HCT116 (cell line): Measurements from ENCODE around the gene DDR1. TPM values are rescaled to one million over a fixed set of nuclear protein-coding genes. Genes with fewer than 3 reads are reported as not detected.
A peak's percentile ranks its signal among the peaks of the same experiment; 100 is the strongest.

Experiments
- ATAC-seq: fragments of 200-7000 bp; cut with Tn5 transposase; 2 replicates; pipeline ENCODE4 v1.9.1; 2020; ENCODE audit warnings: mild to moderate bottlenecking, moderate library complexity
- BruUV-seq: library from RNA; stranded (reverse); fragments of 400-500 nt; replicated peaks from 2 replicates; lab custom pipeline; 2021; lab: Mats Ljungman, UMichigan
- CTCF ChIA-PET: fragments of 300-600 bp; sonication (Branson Sonifier 250); formaldehyde crosslinking; loops from one replicate; lab custom pipeline; 2021; ENCODE audit warnings: antibody characterized with exemption; lab: Charles Lee
- POLR2A ChIA-PET: fragments of 300-600, 350-600 bp; sonication (Branson Sonifier 250); formaldehyde crosslinking; loops from one replicate; lab custom pipeline; 2021; ENCODE audit warnings: antibody characterized with exemption; lab: Charles Lee
- RAD21 ChIA-PET, 2 experiments: fragments of 300-600 bp; sonication (Branson Sonifier 250); formaldehyde crosslinking; loops; one replicate each; lab custom pipeline; 2023; ENCODE audit warnings: low total read pairs in 2 of 2; ENCODE audit not compliant: uncharacterized antibody in 2 of 2, unreplicated experiment in 2 of 2, low non-redundant PET in 1 of 2; lab: Charles Lee
- DNase-seq: peaks from one replicate; pipeline ENCODE4 v3.0.0-alpha.2; 2010; ENCODE audit warnings: low read depth, low spot score
- H2AFZ ChIP-seq: fragments of 200-600 bp; shearing (Covaris generic), sonication (generic); 2 replicates; pipeline ENCODE4 v1.6.1; 2017; ENCODE audit warnings: low read depth, mixed run types, mixed read lengths, antibody characterized with exemption, low read length; ENCODE audit not compliant: poor library complexity, severe bottlenecking
- H3K27ac ChIP-seq: 2 replicates; pipeline ENCODE4 v1.5.1; 2012; ENCODE audit warnings: low read depth, low read length
- H3K27me3 ChIP-seq: fragments of 200-600 bp; sonication (generic); 2 replicates; pipeline ENCODE4 v1.6.1; 2016; ENCODE audit warnings: mixed run types, low read length, mixed read lengths; ENCODE audit not compliant: insufficient read depth
- H3K36me3 ChIP-seq, 2 experiments: fragments of 200-500 bp in 1 of 2; fragments of 200-600 bp in 1 of 2; sonication (Bioruptor generic) in 1 of 2; sonication (generic) in 1 of 2; 2 replicates each; pipeline versions ENCODE4 v1.5.1 to v1.6.1; 2014 to 2016; ENCODE audit warnings: low read length in 2 of 2, inconsistent platforms in 1 of 2, mixed read lengths in 1 of 2, mixed run types in 1 of 2; ENCODE audit not compliant: insufficient read depth in 2 of 2, control insufficient read depth in 1 of 2
- H3K4me1 ChIP-seq, 2 experiments: fragments of 200-600 bp in 1 of 2; sonication (generic) in 1 of 2; 2 replicates each; pipeline versions ENCODE4 v1.5.1 to v1.6.1; 2012 to 2017; ENCODE audit warnings: low read length in 2 of 2, inconsistent platforms in 1 of 2, mild to moderate bottlenecking in 1 of 2, mixed read lengths in 1 of 2, mixed run types in 1 of 2, moderate library complexity in 1 of 2; ENCODE audit not compliant: insufficient read depth in 2 of 2, control insufficient read depth in 1 of 2
- H3K4me2 ChIP-seq: fragments of 200-600 bp; sonication (generic); 2 replicates; pipeline ENCODE4 v1.6.1; 2017; ENCODE audit warnings: mixed run types, low read length, mixed read lengths
- H3K4me3 ChIP-seq, 2 experiments: fragments of 200-600 bp in 1 of 2; sonication (generic) in 1 of 2; replicated peaks in 1 of 2; 2 replicates each; pipeline ENCODE4 v1.5.1; 2011 to 2016; ENCODE audit warnings: low read length in 2 of 2, control low read depth in 1 of 2, low read depth in 1 of 2, mild to moderate bottlenecking in 1 of 2, mixed read lengths in 1 of 2, mixed run types in 1 of 2
- H3K79me2 ChIP-seq: fragments of 200-600 bp; sonication (generic); 2 replicates; pipeline ENCODE4 v1.6.1; 2017; ENCODE audit warnings: mild to moderate bottlenecking, mixed run types, low read length, moderate library complexity, mixed read lengths; ENCODE audit not compliant: insufficient read depth
- H3K9ac ChIP-seq: fragments of 200-600 bp; sonication (generic); 2 replicates; pipeline ENCODE4 v1.6.1; 2016; ENCODE audit warnings: low read length, mixed read lengths
- H3K9me2 ChIP-seq: fragments of 200-600 bp; sonication (generic), shearing (Covaris generic); 2 replicates; pipeline ENCODE4 v1.6.1; 2017; ENCODE audit warnings: mixed run types, mild to moderate bottlenecking, moderate library complexity; ENCODE audit not compliant: insufficient read depth
- H3K9me3 ChIP-seq, 2 experiments: fragments of 200-500 bp in 1 of 2; fragments of 200-600 bp in 1 of 2; sonication (Bioruptor generic) in 1 of 2; sonication (generic) in 1 of 2; 2 replicates each; pipeline ENCODE4 v1.6.1; 2014 to 2017; ENCODE audit warnings: low read length in 2 of 2, mixed read lengths in 2 of 2, inconsistent platforms in 1 of 2, low read depth in 1 of 2, mild to moderate bottlenecking in 1 of 2, mixed run types in 1 of 2, moderate library complexity in 1 of 2; ENCODE audit not compliant: control insufficient read depth in 1 of 2, insufficient read depth in 1 of 2
- H4K20me1 ChIP-seq: fragments of 200-600 bp; sonication (generic), shearing (Covaris generic); 2 replicates; pipeline ENCODE4 v1.6.1; 2017; ENCODE audit warnings: mixed run types, mild to moderate bottlenecking, moderate library complexity; ENCODE audit not compliant: insufficient read depth
- ATF3 ChIP-seq: IDR thresholded peaks from 2 replicates; pipeline ENCODE4 v1.6.1; 2012
- CEBPB ChIP-seq: IDR thresholded peaks from 2 replicates; pipeline ENCODE4 v1.6.1; 2012; ENCODE audit warnings: low read depth
- CTCF ChIP-seq, 3 experiments: fragments of 200-600 bp in 1 of 3; sonication (generic) in 1 of 3; IDR thresholded peaks in 2 of 3; conservative IDR thresholded peaks in 1 of 3; 2 replicates each; pipeline ENCODE4 v1.5.1; 2012 to 2017; ENCODE audit warnings: low read depth in 2 of 3, low read length in 2 of 3, antibody characterized with exemption in 1 of 3, borderline replicate concordance in 1 of 3, control low read depth in 1 of 3, mild to moderate bottlenecking in 1 of 3, mixed read lengths in 1 of 3, mixed run types in 1 of 3, moderate library complexity in 1 of 3; ENCODE audit not compliant: insufficient read depth in 1 of 3
- EZH2phosphoT487 ChIP-seq: fragments of 200-600 bp; IDR thresholded peaks from 2 replicates; pipeline ENCODE4 v1.6.1; 2018; ENCODE audit warnings: antibody characterized with exemption, borderline replicate concordance
- JUND ChIP-seq: IDR thresholded peaks from 2 replicates; pipeline ENCODE4 v1.6.1; 2012
- MAX ChIP-seq: IDR thresholded peaks from 2 replicates; pipeline ENCODE4 v1.6.1; 2012
- POLR2A ChIP-seq: IDR thresholded peaks from 2 replicates; pipeline ENCODE4 v1.7.0; 2011; ENCODE audit warnings: borderline replicate concordance; ENCODE audit not compliant: insufficient read depth, insufficient read length; ENCODE audit errors: extremely low read depth
- POLR2AphosphoS5 ChIP-seq: IDR thresholded peaks from 2 replicates; pipeline ENCODE4 v1.6.1; 2011; ENCODE audit warnings: mild to moderate bottlenecking, low read depth, low read length, moderate library complexity
- SP1 ChIP-seq: IDR thresholded peaks from 2 replicates; pipeline ENCODE4 v1.6.1; 2012; ENCODE audit warnings: low read depth
- TCF7L2 ChIP-seq: IDR thresholded peaks from 2 replicates; pipeline ENCODE4 v1.7.0; 2011; ENCODE audit warnings: borderline replicate concordance, inconsistent platforms; ENCODE audit not compliant: insufficient read depth, insufficient read length; ENCODE audit errors: extremely low read depth
- YY1 ChIP-seq: IDR thresholded peaks from 2 replicates; pipeline ENCODE4 v1.6.1; 2011; ENCODE audit warnings: low read length, low read depth, moderate library complexity, mild to moderate bottlenecking; ENCODE audit not compliant: insufficient replicate concordance; ENCODE audit errors: extremely low read depth
- ZFX ChIP-seq: fragments of 450-650 bp; IDR thresholded peaks from 2 replicates; pipeline ENCODE4 v1.6.1; 2017
- intact Hi-C: fragments of 100-400 bp; cut with micrococcal nuclease; formaldehyde crosslinking; loops from 2 replicates; pipeline ENCODE4 v1.10.0; 2022
- total RNA-seq: library from RNA; stranded (reverse); gene quantifications from one replicate; pipeline ENCODE4 v1.2.1, GENCODE V29; 2021; ENCODE audit not compliant: unreplicated experiment

Gene DDR1
- total RNA-seq, 1 experiment from 2014 or later = 211 TPM

GRCh38 chr6:30842754-30843610, 41.3 kb upstream of the DDR1 start:
- Histone ChIP-seq H3K27ac (peak overlapping the region; percentile 35; the same call in 1 of the 2 replicates), H3K4me3 (peak overlapping the region in 1 of 2 experiments; percentile 36; a peak in 2 of 4 replicates), H3K9me2 (no peaks in the 10 kb centered on the region), H3K27me3 (no peaks in the 10 kb centered on the region), H3K9me3 (no peaks in the 10 kb centered on the region), H3K9ac (peak overlapping the region; percentile 47), H3K79me2 (no peaks in the 10 kb centered on the region), H3K36me3 (no peaks in the 10 kb centered on the region), H3K4me2 (peak overlapping the region; percentile 63), H2AFZ (peak overlapping the region; percentile 44), H3K4me1 (peaks cover 43 to 58% of the 10 kb centered on the region in 2 experiments), H4K20me1 (no peaks in the 10 kb centered on the region)
- CTCF ChIA-PET = interaction anchor here (2.6 kb wide), 1 partner anchor 14 kb away, joined by 11 read pairs; no protein-coding TSS in a partner anchor
- BruUV-seq = no TSS peak
- intact Hi-C loops = no loop called here
- RAD21 ChIA-PET = no interaction called here
- ATAC-seq = peak; percentile 75
- DNase-seq = no peak
- TF ChIP-seq POLR2AphosphoS5 (peak; percentile 58), MAX (peak; percentile 43; the same call in 1 of the 2 replicates), POLR2A (no peak)
- POLR2A ChIA-PET = interaction anchor here (1.5 to 2.1 kb wide), 2 partner anchors 22 to 33 kb away, joined by 3 to 4 read pairs; no protein-coding TSS in a partner anchor

- ChIA-PET POLR2A (interaction anchor here (1.4 to 2.1 kb wide), 3 partner anchors 23 to 62 kb away, joined by 3 to 4 read pairs (median 3); no protein-coding TSS in a partner anchor), RAD21 (no interaction called here), CTCF (interaction anchor here (2.6 kb wide), 1 partner anchor 15 kb away, joined by 11 read pairs; no protein-coding TSS in a partner anchor)
- peak overlapping the region; percentile 47 for H3K9ac ChIP-seq
- peak overlapping the region; percentile 63 for H3K4me2 ChIP-seq
- no peak overlapping the region for H2AFZ ChIP-seq
- BruUV-seq = TSS peak; percentile 81
- no peaks in the 10 kb centered on the region for H3K27me3 ChIP-seq
- DNase-seq = no peak
- H3K4me1 ChIP-seq = peaks cover 43 to 58% of the 10 kb centered on the region in 2 experiments
- peak overlapping the region; percentile 9 to 36 for H3K4me3 ChIP-seq
- H3K9me2 ChIP-seq = no peaks in the 10 kb centered on the region
- no peaks in the 10 kb centered on the region for H4K20me1 ChIP-seq
- H3K36me3 ChIP-seq = no peaks in the 10 kb centered on the region
- no peaks in the 10 kb centered on the region for H3K79me2 ChIP-seq
- ATAC-seq = peak; percentile 7; the same call in 1 of the 2 replicates
- H3K9me3 ChIP-seq = no peaks in the 10 kb centered on the region
- peak overlapping the region; percentile 35 for H3K27ac ChIP-seq
- intact Hi-C loops = no loop called here
- TF ChIP-seq EZH2phosphoT487 (no peak), TCF7L2 (no peak), CTCF (IDR thresholded peaks at IDR 0.05 in 2 of 3, conservative IDR thresholded peaks at IDR 0.05 in 1 of 3; ENCODE audit: borderline replicate concordance in 1 of 3, insufficient read depth in 1 of 3, low read depth in 2 of 3, low read length in 2 of 3) (no peak), MAX (no peak), SP1 (no peak), YY1 (no peak), CEBPB (no peak), POLR2AphosphoS5 (no peak), ATF3 (no peak), JUND (no peak), ZFX (no peak)
Observed at GRCh38 chr6:30843611-30843998, 40.7 kb upstream of the DDR1 start.
